Fibroblast of mammary gland (primary cell): ENCODE results near the gene CBX6.

ENCODE experiments used
- DNase-seq: peaks from one replicate; pipeline ENCODE4 v3.0.0-alpha.2; 2010; ENCODE audit warnings: low read depth
- H3K4me3 ChIP-seq: 2 replicates; pipeline ENCODE4 v1.5.1; 2011; ENCODE audit warnings: low read depth, mild to moderate bottlenecking, low read length, moderate library complexity; ENCODE audit not compliant: control insufficient read depth
- CTCF ChIP-seq: conservative IDR thresholded peaks from 2 replicates; pipeline ENCODE4 v1.5.1; 2011; ENCODE audit warnings: low read depth, low read length, inconsistent platforms; ENCODE audit not compliant: control insufficient read depth, insufficient read depth

CBX6 gene

GRCh38 chr22:38833061-38833460 is 39.0 kb downstream of the CBX6 start:
- no peak for DNase-seq
- no peak for TF ChIP-seq CTCF
- no peak overlapping the region for H3K4me3 ChIP-seq

DNA sequence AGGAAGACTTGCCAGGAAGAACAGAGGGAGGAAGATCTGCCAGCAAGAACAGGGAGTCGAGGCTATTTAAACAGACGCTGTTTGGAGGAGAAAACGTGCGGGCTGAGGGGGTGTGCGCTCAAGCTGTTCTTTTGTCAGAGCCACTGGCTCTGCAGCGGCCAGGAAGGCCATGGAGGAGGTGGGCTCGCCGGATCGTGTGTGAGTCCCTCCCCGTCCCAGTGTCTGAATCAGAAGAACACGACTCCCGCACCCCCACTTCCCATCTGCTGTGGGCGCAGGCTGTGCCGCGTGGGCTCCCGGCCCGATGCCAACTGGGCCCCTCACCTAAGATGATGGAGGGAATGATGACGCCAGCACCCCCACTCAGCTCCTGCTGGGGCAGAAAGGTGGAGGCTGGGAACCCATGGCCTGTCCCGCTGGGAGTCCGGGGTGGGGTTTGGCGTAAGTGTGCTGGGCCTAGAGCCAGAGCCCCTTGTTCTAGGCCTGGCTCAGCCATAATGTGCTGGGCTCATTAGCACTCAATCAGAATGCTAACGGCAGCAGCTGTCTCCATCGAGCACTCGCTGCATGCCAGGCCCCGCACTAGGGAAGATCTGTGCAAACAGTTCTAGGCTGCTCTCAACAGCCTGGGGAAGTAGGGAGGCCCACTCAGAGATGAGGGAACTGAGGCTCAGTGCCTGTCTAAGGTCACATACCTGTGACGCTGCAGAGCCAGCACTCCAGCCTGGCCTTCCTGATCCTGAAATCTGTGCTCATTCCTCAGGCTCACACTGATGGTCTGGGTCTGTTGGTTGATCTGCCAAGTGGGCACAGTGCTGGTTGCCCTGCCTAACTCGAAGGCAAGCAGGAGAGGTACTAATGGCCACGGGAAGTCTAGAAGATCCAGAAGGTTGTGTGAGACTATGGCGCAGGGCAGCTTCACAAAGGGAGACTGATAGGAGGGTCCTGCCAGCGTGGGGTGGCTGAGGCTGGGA is 39.7 kb downstream of the CBX6 start:
- no peak overlapping the region for H3K4me3 ChIP-seq
- no peak for TF ChIP-seq CTCF

GRCh38 chr22:38831166-38831945 is 40.7 kb downstream of the CBX6 start:
- DNase-seq, result peak; percentile 82
- TF ChIP-seq CTCF, result no peak
- no peak overlapping the region for H3K4me3 ChIP-seq

More for the DNA sequence above, 39.7 kb downstream of the CBX6 start:
- DNase-seq, result no peak

DNA sequence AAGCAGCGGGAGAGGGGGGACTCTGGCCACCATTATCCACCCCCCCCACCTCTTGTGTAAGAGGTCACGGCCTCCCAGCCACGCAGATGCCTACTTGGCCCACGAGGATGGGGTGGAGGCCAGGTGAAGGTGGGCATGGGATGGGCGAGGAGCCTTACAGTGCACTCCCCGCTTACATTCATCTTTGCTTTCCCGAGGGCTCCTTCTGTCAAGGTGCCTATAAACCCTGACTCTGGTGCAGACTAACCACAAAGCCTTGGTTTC is 41.2 kb downstream of the CBX6 start:
- TF ChIP-seq CTCF, result no peak
- DNase-seq, result no peak
- H3K4me3 ChIP-seq, result no peak overlapping the region

DNA sequence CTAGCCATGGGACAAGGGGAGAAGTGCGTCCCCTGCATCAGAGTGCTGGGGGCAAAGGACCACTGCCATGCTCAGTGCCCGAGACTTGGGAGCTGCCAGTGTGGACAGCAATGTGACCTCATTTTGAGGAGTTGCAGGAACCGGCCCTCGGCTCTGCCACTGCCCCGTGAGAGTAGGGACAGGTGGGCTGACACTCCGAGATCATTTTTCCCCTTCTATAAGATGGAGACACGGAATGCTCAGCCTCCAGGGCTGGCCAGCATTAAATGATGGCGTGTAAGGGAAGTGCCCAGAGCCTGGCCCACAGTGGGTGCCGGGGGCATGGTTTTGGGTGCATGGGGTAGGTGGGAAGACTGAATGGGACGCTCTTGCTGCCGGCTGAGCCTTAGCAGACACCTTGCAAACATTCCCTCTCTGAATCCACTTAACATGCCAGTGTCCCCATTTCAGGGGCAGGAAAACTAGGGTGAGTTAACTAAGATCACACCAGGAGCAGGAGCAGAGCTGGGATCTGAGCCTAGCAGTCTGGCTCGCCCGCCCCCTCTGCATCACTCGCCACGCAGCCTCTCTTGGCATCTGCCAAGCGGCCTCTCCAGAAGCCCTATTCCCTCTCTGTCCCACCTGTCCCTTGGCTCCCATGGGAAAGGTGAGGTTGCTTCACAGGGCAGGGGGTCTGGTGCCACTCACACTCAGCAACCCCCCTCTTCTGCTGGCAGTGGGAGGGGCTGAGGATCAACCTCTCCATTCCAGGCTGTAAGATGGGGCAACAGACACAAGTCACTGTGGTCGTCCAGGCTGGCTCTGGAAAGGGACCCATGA is 41.8 kb downstream of the CBX6 start:
- no peak for DNase-seq
- no peak overlapping the region for H3K4me3 ChIP-seq
- TF ChIP-seq CTCF, result no peak

DNA sequence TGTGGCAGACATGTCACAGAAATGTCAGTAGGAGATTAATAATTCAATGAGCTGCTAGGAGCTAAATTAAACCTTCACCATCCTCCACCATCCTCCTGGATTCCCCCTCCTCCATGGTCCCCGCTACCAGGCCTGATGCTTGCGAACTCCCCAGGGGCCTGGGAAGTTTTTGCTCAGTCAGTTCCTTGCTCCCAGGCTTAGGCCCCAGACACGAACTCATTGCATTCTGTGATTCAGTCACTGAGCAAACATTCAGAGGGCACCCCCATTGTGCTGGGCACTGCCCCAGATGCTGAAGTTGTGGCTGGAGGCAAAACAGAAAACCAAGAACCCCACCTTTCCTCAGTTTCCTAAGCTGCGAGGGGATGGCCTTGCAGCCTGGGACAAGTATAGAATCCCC is 42.5 kb downstream of the CBX6 start:
- no peak overlapping the region for H3K4me3 ChIP-seq
- DNase-seq, result no peak
- no peak for TF ChIP-seq CTCF
